ENCODE measurements around the gene YBEY.
"Not testable (repeated sequence)": the region's sequence is repeated elsewhere in the genome, so short reads cannot be mapped to it uniquely, and the experiment has no call there.

Gene YBEY

GRCh38 chr21:46299167-46299566 lies 13.0 kb downstream of the YBEY start:
- no peak for DNase-seq (ENCODE audit: low read depth in 1 of 2, low spot score in 1 of 2)

DNA sequence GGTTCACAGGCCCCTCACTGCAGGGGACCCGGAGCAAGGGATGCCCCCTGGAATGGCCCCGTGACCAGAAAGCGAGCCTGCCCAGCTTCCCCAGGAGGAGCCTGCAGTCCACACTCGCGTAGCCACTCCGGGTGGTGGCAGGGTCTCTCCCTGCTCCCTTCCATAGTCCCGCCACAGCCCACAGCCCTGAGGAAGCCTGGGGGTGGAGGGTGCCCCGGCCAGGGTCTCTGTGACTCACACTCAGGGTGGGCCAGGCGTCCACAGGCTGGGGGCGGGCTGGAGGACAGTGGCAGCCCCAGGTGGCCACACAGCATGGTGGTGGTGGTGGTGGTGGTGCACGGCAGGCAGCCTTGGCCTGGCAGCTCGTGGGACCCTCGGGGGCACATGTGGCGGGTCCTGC lies 15.6 kb downstream of the YBEY start:
- no peak for DNase-seq (ENCODE audit: low read depth in 1 of 2, low spot score in 1 of 2)

DNA sequence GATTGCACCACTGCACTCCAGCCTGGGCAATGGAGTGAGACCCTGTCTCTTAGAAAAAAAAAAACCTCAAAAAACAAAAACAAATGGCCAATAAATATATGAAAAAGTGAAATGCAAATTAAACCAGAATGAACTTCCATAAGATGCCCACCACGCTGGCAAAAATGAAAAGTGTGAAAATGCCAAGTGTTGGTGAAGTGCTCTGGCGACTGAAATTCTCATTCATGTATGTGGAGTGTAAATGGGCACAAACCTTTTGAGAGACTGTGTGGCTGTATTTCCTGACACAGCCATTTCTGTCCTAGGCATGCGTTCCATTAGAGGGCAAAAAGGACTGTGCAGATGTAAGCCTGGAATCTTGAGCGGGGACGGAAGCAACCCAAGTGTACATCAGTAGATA lies 18.3 kb downstream of the YBEY start:
- DNase-seq (ENCODE audit: low read depth in 1 of 2, low spot score in 1 of 2), result no peak

GRCh38 chr21:46304955-46305354 lies 18.8 kb downstream of the YBEY start:
- no peak for DNase-seq (ENCODE audit: low read depth in 1 of 2, low spot score in 1 of 2)

GRCh38 chr21:46307625-46308024 lies 21.5 kb downstream of the YBEY start:
- DNase-seq (ENCODE audit: low read depth in 1 of 2, low spot score in 1 of 2), result no peak

DNA sequence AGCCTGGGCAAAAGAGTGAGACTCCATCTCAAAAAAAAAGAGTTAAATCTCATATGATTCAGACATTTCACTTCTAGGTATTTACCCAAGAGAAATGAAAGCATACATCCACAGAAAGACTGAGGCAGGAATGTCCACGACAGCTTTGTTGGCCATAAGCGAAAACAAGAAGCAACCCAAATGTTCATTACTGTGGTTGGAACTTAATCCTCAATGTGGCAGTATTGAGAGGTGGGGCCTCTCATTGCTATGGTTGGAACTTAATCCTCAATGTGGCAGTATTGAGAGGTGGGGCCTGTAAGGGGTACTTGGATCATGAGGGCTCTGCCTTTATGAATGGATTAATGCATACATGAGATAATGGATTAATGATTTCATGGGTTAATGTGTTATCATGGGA lies 22.3 kb downstream of the YBEY start:
- DNase-seq (ENCODE audit: low read depth in 1 of 2, low spot score in 1 of 2), result no peak

GRCh38 chr21:46310260-46310659 lies 24.1 kb downstream of the YBEY start:
- DNase-seq (ENCODE audit: low read depth in 1 of 2, low spot score in 1 of 2), result not testable (repeated sequence)

DNA sequence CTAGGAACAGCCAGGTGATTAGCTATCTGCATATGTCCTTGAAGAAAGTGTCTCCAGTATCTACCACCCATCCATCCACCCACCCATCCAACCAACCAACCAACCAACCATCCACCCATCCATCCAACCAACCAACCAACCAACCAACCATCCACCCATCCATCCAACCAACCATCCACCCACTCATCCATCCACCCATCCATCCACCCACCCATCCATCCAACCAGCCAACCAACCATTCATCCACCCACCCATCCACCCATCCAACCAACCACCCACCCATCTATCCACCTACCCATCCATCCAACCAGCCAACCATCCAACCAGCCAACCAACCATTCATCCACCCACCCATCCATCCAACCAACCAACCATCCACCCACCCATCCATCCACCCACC lies 25.4 kb downstream of the YBEY start:
- no peak for DNase-seq (ENCODE audit: low read depth in 1 of 2, low spot score in 1 of 2)

DNA sequence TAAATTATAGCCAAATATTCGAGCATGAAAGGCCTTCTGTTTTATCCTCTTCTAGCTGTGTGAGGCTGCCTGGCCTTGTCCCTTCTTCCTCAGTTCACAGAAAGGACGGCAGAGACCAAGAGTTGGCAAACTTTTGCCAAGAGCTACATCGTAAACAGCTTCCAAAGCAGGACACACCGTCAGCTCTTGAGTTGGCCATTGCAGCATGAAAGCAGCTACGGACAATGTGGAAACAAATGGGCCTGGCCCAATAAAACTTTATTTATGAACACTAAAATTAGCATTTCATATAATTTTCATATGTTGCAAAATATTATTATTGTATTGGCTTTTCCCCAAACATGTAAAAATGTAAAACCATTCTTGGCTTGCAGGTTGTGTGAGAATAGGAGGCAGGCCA lies 26.8 kb downstream of the YBEY start:
- no peak for DNase-seq (ENCODE audit: low read depth in 1 of 2, low spot score in 1 of 2)

DNA sequence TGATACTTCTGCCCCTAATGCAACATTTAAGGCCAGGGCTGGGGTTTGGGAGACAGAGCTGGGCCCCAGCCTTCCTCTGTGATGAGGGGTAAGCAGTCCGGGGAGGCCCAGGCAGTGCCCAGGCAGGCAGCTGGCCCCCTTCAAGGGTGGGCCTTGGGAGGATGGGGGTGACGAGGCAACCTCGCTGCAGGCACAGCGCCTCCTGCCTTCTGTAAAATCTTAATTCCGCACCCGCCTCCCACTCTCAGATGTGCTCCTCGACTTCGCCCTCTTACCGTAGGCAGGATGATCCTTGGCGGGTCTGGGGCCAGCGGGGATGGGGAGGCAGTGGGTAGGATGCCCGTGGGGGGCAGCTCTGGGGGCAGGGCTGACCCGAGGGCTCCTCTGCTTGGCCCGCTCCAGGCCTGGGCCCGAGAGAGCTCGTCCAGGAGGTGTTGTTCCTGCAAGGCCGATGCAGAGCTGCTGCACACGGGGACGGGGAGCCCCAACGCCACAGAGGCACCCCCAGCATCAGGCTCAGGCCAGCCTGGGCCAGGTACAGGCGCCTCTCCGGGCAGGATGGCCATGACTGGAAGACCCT lies 28.4 kb downstream of the YBEY start:
- no peak for DNase-seq (ENCODE audit: low read depth in 1 of 2, low spot score in 1 of 2)

GRCh38 chr21:46316708-46317324 lies 30.7 kb downstream of the YBEY start:
- DNase-seq (ENCODE audit: low read depth in 1 of 2, low spot score in 1 of 2), result no peak

DNA sequence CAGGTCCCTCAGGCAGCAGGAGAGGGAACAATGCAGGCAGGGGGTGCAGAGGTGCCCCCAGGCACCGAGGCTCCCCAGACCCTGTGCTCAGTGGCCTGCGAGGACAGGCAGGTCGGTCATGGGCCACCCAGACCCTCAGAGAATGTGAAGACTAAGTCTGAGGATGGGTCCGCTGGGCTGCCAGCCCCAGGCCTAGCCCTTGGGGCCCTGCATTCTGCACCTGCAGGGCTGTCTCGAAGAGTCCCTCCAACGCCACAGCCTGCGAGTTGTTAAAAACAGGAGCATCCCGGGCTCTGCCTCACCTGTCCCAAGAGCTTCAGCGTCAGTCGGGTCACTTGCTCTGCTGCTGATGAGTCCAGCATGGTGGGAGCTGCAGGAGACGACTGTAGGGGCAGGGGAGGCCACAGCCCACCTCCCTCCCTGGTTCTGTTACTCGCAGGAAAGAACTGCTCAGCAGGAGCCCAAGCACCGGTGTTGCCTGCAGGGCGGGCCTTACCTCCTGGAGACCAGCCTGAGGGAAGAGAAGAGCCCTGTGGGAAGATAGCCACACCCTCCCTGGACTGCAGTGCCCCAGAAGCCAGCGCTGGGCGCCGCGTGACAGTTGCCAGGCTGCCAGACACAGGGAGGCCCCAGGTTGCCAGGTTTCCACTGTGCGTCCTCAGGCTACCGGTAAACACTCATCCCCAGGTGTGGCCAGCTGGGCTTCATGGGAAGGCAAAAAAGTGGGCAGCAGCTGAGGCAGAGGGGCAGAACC lies 31.7 kb downstream of the YBEY start:
- DNase-seq (ENCODE audit: low read depth in 1 of 2, low spot score in 1 of 2), result no peak

DNA sequence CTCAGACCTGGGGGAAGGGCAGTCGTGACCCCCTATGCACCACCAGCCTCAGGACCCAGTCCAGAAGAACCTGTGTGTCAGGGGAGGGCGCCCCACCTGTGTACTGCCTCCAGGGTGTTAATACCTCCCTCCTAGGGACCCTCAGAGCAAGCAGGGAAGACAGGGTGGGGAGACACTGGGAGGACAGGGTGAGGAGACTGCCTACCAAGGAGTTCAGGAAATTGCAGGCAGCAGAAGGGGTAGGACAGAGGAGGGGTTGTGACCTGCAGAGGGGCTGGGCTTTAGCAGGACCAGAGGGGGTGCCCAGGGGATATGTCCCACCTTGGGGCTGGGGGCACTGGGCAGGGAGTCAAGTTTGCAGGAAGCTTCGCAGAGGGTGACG lies 32.3 kb downstream of the YBEY start:
- DNase-seq (ENCODE audit: low read depth in 1 of 2, low spot score in 1 of 2), result no peak

- DNase-seq (ENCODE audit: low read depth in 1 of 2, low spot score in 1 of 2), result no peak
Measured at GRCh38 chr21:46319186-46319585, 33.0 kb downstream of the YBEY start.

GRCh38 chr21:46320331-46320801 lies 34.2 kb downstream of the YBEY start:
- no peak for DNase-seq (ENCODE audit: low read depth in 1 of 2, low spot score in 1 of 2)

DNA sequence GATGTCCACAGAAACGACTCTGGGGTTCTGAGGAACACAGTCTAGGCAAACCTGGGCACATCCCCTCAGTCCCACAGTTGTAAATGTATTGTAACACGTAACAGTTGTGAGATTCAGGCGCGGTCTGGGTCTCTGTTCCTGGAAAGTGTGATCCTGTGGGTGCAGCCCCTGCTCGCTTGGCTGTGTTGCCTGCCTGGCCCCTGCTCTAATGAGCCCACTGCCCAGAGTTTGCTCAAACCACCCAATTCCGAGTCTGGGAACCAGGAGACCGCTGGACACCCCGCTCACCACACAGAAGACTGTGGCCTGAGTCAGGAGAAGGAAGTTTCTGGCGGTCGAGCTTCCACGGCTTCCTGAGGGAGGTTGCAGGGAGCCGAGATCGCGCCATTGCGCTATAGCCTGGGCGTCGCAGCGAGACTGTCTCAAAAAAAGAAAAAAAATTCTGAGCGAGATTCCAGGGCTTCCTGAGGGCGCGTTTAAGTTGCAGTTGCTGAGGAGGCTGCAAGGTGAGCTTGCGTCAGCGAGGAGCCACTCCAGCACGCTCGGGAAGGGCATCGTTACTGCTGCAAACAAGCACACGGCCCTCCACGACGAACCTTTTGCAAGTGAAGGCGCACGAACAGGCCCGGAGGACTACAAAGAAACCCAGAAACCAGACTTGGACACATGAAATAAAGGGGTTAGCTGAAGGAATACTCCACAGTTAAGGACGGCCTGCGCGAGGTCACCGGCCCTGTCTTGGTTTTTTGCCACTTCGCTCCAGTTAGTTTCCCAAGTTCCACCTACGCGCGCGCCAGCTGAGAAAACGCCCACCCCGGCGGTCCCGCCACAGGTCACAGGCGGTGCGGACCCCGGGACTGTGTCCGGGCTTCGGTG lies 36.4 kb downstream of the YBEY start:
- no peak for DNase-seq (ENCODE audit: low read depth in 1 of 2, low spot score in 1 of 2)

GRCh38 chr21:46323227-46323709 lies 37.1 kb downstream of the YBEY start:
- DNase-seq (ENCODE audit: low read depth in 1 of 2, low spot score in 1 of 2), result no peak

GRCh38 chr21:46323710-46324389 lies 37.7 kb downstream of the YBEY start, which contains the start of the genes C21orf58 and PCNT:
TSS of gene C21orf58 (minus strand) at chr21:46323870. CDS start at chr21:46322738, 1,132 bp downstream.
TSS of gene PCNT (plus strand) at chr21:46324156. CDS start at chr21:46324229, 73 bp downstream.
- peak; percentile 94 for DNase-seq (ENCODE audit: low read depth in 1 of 2, low spot score in 1 of 2)

DNA sequence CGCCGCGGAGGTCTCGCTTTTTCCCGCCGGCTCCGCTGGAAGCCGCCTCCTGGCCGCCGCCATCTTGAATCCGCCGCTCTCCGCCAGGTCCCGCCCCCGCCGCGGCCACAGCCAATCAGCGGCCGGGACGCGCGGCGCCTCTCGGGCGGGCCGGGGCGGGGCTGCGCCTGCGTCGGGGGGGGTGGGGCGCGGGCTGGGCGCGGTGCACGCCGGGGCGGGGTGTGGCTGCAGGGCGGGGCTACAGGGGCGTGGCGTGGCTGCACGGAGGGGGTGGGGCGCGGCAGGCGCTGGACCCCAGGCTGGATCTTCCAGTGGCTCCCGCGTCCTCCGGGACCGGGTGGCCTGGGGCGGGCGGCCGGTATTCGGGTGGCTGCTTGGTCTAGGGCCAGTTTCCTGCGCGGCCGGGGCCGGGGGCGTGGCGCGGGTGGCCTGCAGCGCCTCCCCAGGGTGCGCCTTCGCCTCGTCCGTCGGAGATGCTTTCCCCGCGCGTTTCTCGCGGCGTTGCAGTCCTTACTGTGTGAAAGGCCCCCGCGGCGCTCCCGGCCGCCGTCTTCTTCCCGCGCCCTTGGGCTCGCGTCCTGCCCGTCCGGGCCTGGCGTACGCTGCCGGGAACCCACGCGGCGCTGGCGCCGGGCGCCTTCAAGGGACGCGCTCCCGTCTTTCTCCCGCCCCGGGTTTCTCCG lies 38.4 kb downstream of the YBEY start:
- DNase-seq (ENCODE audit: low read depth in 1 of 2, low spot score in 1 of 2), result peak; percentile 81 to 83
